GM12878 (cell line): ENCODE data around the gene CIAO2A. TPM values are rescaled to one million over a fixed set of nuclear protein-coding genes. Genes with fewer than 3 reads are reported as not detected.

Experiments used
- ATAC-seq: fragments of 200-7000 bp; cut with Tn5 transposase; 3 replicates; pipeline ENCODE4 v1.9.1; 2020; ENCODE audit warnings: mild to moderate bottlenecking, moderate library complexity
- BruUV-seq: library from RNA; stranded (reverse); fragments of 400-500 nt; replicated peaks from 2 replicates; lab custom pipeline; 2021; lab: Mats Ljungman, UMichigan
- CTCF ChIA-PET: fragments of 300-600 bp; sonication (Branson Sonifier 250); formaldehyde crosslinking; extraction: SDS; loops from one replicate; lab custom pipeline; 2021; ENCODE audit warnings: inconsistent platforms; lab: Yijun Ruan, JAX
- POLR2A ChIA-PET: fragments of 350-600 bp; formaldehyde crosslinking; extraction: SDS; loops from one replicate; lab custom pipeline; 2021; ENCODE audit warnings: inconsistent platforms; lab: Charles Lee
- RAD21 ChIA-PET: fragments of 300-600 bp; sonication (Branson Sonifier 250); formaldehyde crosslinking; loops from one replicate; lab custom pipeline; 2023; ENCODE audit warnings: antibody characterized with exemption; ENCODE audit not compliant: unreplicated experiment; lab: Charles Lee
- SMC1A ChIA-PET: fragments of 300-600 bp; sonication (Branson Sonifier 250); formaldehyde crosslinking; loops from one replicate; lab custom pipeline; 2023; ENCODE audit not compliant: unreplicated experiment, uncharacterized antibody; lab: Charles Lee
- DNase-seq: peaks from one replicate; pipeline ENCODE4 v3.0.0-alpha.2; 2011; ENCODE audit warnings: low read depth, low spot score
- FAIRE-seq: peaks from 3 replicates; lab custom pipeline; 2011; peaks lifted over from hg19 to GRCh38; lab: Jason Lieb, UNC
- H2AFZ ChIP-seq: 2 replicates; pipeline ENCODE4 v1.6.0; 2011; ENCODE audit warnings: low read depth, low read length, control low read depth; ENCODE audit not compliant: control insufficient read depth
- H3K27ac ChIP-seq: 2 replicates; pipeline ENCODE4 v1.5.1; 2011; ENCODE audit warnings: control low read depth; ENCODE audit not compliant: control insufficient read depth, insufficient read depth
- H3K27me3 ChIP-seq, 2 experiments: replicated peaks in 1 of 2; 2 replicates each; pipeline versions ENCODE4 v1.6.0 to v1.6.1; 2011; ENCODE audit warnings: low read length in 1 of 2; ENCODE audit not compliant: control insufficient read depth in 2 of 2, insufficient read depth in 2 of 2
- H3K36me3 ChIP-seq, 2 experiments: 2 replicates each; pipeline ENCODE4 v1.5.1; 2011; ENCODE audit warnings: low read length in 1 of 2; ENCODE audit not compliant: control insufficient read depth in 2 of 2, insufficient read depth in 2 of 2
- H3K4me1 ChIP-seq: 2 replicates; pipeline ENCODE4 v1.6.1; 2011; ENCODE audit warnings: mild to moderate bottlenecking, low read length, moderate library complexity, mixed read lengths; ENCODE audit not compliant: control insufficient read depth, insufficient read depth
- H3K4me2 ChIP-seq: 2 replicates; pipeline ENCODE4 v1.6.0; 2011; ENCODE audit warnings: control low read depth; ENCODE audit not compliant: control insufficient read depth, insufficient read depth
- H3K4me3 ChIP-seq: fragments of 200-600 bp; sonication (generic); 2 replicates; pipeline ENCODE4 v1.5.1; 2016
- H3K79me2 ChIP-seq: 2 replicates; pipeline ENCODE4 v1.6.0; 2011; ENCODE audit warnings: low read length; ENCODE audit not compliant: control insufficient read depth, insufficient read depth
- H3K9ac ChIP-seq: 2 replicates; pipeline ENCODE4 v1.8.0; 2011; ENCODE audit warnings: low read length, control low read depth, mixed read lengths; ENCODE audit not compliant: control insufficient read depth, insufficient read depth
- H3K9me3 ChIP-seq: replicated peaks from 3 replicates; pipeline ENCODE4 v1.5.1; 2011; ENCODE audit warnings: mild to moderate bottlenecking, low read length; ENCODE audit not compliant: control insufficient read depth, insufficient read depth
- H4K20me1 ChIP-seq: 2 replicates; pipeline ENCODE4 v1.6.0; 2011; ENCODE audit not compliant: control insufficient read depth, insufficient read depth
- CBX3 ChIP-seq: fragments of 200-600 bp; sonication (generic); IDR thresholded peaks from 2 replicates; pipeline ENCODE4 v1.6.1; 2016; ENCODE audit warnings: low read depth, borderline replicate concordance
- CHD1 ChIP-seq: IDR thresholded peaks from 2 replicates; pipeline ENCODE4 v1.6.1; 2012; ENCODE audit warnings: low read depth, low read length, improper control_type of control experiment
- E2F4 ChIP-seq: IDR thresholded peaks from 2 replicates; pipeline ENCODE4 v1.6.1; 2012; ENCODE audit warnings: low read depth, low read length, improper control_type of control experiment
- FOXK2 ChIP-seq: fragments of 450-650 bp; IDR thresholded peaks from 2 replicates; pipeline ENCODE4 v1.6.1; 2017; ENCODE audit warnings: mild to moderate bottlenecking, moderate library complexity
- HCFC1 ChIP-seq: fragments of 150-350 bp; IDR thresholded peaks from 2 replicates; pipeline ENCODE4 v1.6.1; 2014; ENCODE audit warnings: low read length
- NFIC ChIP-seq: IDR thresholded peaks from 2 replicates; pipeline ENCODE4 v1.6.1; 2012; ENCODE audit warnings: low read depth, mild to moderate bottlenecking, inconsistent platforms, low read length, moderate library complexity
- POLR2A ChIP-seq: IDR thresholded peaks from 2 replicates; pipeline ENCODE4 v1.6.1; 2011; ENCODE audit warnings: low read depth, mild to moderate bottlenecking, low read length
- RCOR1 ChIP-seq: conservative IDR thresholded peaks from 2 replicates; pipeline ENCODE4 v1.6.1; 2012; ENCODE audit warnings: low read depth, low read length, improper control_type of control experiment
- TBL1XR1 ChIP-seq: IDR thresholded peaks from 2 replicates; pipeline ENCODE4 v1.6.1; 2012; ENCODE audit warnings: low read depth, low read length, improper control_type of control experiment
- TCF7 ChIP-seq: IDR thresholded peaks from 2 replicates; pipeline ENCODE4 v1.6.1; 2014; ENCODE audit warnings: antibody characterized with exemption, borderline replicate concordance
- ZNF622 ChIP-seq: fragments of 450-650 bp; IDR thresholded peaks from 2 replicates; pipeline ENCODE4 v1.6.1; 2017; ENCODE audit warnings: mild to moderate bottlenecking, inconsistent platforms
- WGBS: methylation state at CpG from one replicate; pipeline ENCODE4 v1.1.6; 2016; ENCODE audit warnings: low lambda C conversion rate; ENCODE audit not compliant: insufficient replicate concordance, insufficient coverage; ENCODE audit errors: missing lambda C conversion rate; 5-methylcytosine and 5-hydroxymethylcytosine counted together
- in situ Hi-C: fragments of 300-500 bp; cut with MboI; formaldehyde crosslinking; loops from 9 replicates; pipeline ENCODE4 v1.14.3; 2018; ENCODE audit warnings: mixed read lengths
- intact Hi-C: fragments of 100-400 bp; cut with micrococcal nuclease; formaldehyde crosslinking; loops from one replicate; pipeline ENCODE4 v1.14.2; 2022; ENCODE audit not compliant: unreplicated experiment
- polyA plus RNA-seq, 11 experiments: library from polyadenylated mRNA; depleted of rRNA in 4 of 11; unstranded in 6 of 11; stranded (reverse) in 5 of 11; fragments of >200 nt; fragmentation: Nextera tagmentation in 4 of 11; fragmentation: Illumina TruSeq in 1 of 11; extraction: Ambion mirVana in 4 of 11; extraction: Trizol in 1 of 11; gene quantifications; 1 replicate in 1 of 11; 2 replicates in 10 of 11; pipeline versions ENCODE4 v1.2.1 to v1.2.3, GENCODE V29; 2011 to 2016; ENCODE audit warnings: inconsistent platforms in 2 of 11, missing spikeins in 2 of 11, low read depth in 1 of 11
- total RNA-seq, 4 experiments: library from RNA; depleted of rRNA in 3 of 4; stranded (reverse); fragments of >200 nt in 3 of 4; fragmentation: Illumina TruSeq in 1 of 4; extraction: Trizol in 1 of 4; gene quantifications; 2 replicates each; pipeline versions ENCODE4 v1.2.1 to v1.2.3, GENCODE V29; 2013 to 2021
- TF ChIP-seq, protein P1 (sequence below): fragments of 450-650 bp; IDR thresholded peaks from 2 replicates; pipeline ENCODE4 v1.6.1; 2016; ENCODE audit warnings: mild to moderate bottlenecking, moderate library complexity, borderline replicate concordance

CIAO2A gene
- total and polyA plus RNA-seq, 10 of the 15 experiments (the other 5 are each of a cell fraction or from before 2014, with no cell fraction given), result 94.5 to 400 (median 204) TPM

GRCh38 chr15:64071931-64072765 is 21.5 kb downstream of the CIAO2A start:
- no peak overlapping the region for H3K4me2 ChIP-seq
- no peaks in the 10 kb centered on the region for H4K20me1 ChIP-seq
- CTCF ChIA-PET, result interaction anchor here (1.0 to 9.2 kb wide), 8 partner anchors 6 to 320 kb away, joined by 3 to 73 read pairs (median 4); partner anchors contain the start of genes CIAO2A and DAPK2
- peaks cover 7 to 23% of the 10 kb centered on the region in 2 experiments for H3K36me3 ChIP-seq
- POLR2A ChIA-PET, result interaction anchor here (1.0 to 1.3 kb wide), 2 partner anchors 19 to 42 kb away, joined by 3 read pairs; no protein-coding TSS in a partner anchor
- no peaks in the 10 kb centered on the region for H3K9me3 ChIP-seq
- H3K79me2 ChIP-seq, result no peaks in the 10 kb centered on the region
- intact Hi-C loops (no loop called here), in situ Hi-C loops (no loop called here)
- no peak for DNase-seq
- peaks cover 13% of the 10 kb centered on the region for H3K4me1 ChIP-seq
- no TSS peak for BruUV-seq
- no peak for ATAC-seq
- H3K9ac ChIP-seq, result no peak overlapping the region
- H3K27ac ChIP-seq, result no peak overlapping the region
- SMC1A ChIA-PET, result interaction anchor here (0.7 to 2.2 kb wide), 6 partner anchors 17 to 462 kb away, joined by 3 to 7 read pairs (median 4); partner anchors contain the start of gene CIAO2A
- 98% methylated on average over 4 of the region's 4 CpGs for WGBS
- H3K4me3 ChIP-seq, result no peak overlapping the region
- peak; percentile 76 for FAIRE-seq
- TF ChIP-seq HCFC1 (no peak), NFIC (no peak), TBL1XR1 (no peak), CHD1 (no peak), E2F4 (no peak), TCF7 (no peak), ZNF622 (no peak), POLR2A (no peak), CBX3 (no peak), FOXK2 (no peak), RCOR1 (no peak)
- TF ChIP-seq, protein P1, sequence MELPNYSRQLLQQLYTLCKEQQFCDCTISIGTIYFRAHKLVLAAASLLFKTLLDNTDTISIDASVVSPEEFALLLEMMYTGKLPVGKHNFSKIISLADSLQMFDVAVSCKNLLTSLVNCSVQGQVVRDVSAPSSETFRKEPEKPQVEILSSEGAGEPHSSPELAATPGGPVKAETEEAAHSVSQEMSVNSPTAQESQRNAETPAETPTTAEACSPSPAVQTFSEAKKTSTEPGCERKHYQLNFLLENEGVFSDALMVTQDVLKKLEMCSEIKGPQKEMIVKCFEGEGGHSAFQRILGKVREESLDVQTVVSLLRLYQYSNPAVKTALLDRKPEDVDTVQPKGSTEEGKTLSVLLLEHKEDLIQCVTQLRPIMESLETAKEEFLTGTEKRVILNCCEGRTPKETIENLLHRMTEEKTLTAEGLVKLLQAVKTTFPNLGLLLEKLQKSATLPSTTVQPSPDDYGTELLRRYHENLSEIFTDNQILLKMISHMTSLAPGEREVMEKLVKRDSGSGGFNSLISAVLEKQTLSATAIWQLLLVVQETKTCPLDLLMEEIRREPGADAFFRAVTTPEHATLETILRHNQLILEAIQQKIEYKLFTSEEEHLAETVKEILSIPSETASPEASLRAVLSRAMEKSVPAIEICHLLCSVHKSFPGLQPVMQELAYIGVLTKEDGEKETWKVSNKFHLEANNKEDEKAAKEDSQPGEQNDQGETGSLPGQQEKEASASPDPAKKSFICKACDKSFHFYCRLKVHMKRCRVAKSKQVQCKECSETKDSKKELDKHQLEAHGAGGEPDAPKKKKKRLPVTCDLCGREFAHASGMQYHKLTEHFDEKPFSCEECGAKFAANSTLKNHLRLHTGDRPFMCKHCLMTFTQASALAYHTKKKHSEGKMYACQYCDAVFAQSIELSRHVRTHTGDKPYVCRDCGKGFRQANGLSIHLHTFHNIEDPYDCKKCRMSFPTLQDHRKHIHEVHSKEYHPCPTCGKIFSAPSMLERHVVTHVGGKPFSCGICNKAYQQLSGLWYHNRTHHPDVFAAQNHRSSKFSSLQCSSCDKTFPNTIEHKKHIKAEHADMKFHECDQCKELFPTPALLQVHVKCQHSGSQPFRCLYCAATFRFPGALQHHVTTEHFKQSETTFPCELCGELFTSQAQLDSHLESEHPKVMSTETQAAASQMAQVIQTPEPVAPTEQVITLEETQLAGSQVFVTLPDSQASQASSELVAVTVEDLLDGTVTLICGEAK, result no peak
- H3K27me3 ChIP-seq, result no peaks in the 10 kb centered on the region
- RAD21 ChIA-PET, result no interaction called here
- no peak overlapping the region for H2AFZ ChIP-seq
